B cell (primary cell): ENCODE results near the gene RAD51B. TPM values are rescaled to one million over a fixed set of nuclear protein-coding genes. Genes with fewer than 3 reads are reported as not detected.

Source experiments
- ATAC-seq: fragments of 200-7000 bp; cut with Tn5 transposase; one replicate; pipeline ENCODE4 v1.10.0; 2021; ENCODE audit warnings: low read depth, mild to moderate bottlenecking, moderate number of reproducible peaks, moderate library complexity
- CTCF ChIA-PET: fragments of 350-600 bp; sonication (Branson Sonifier 250); formaldehyde crosslinking; loops from one replicate; lab custom pipeline; 2021; ENCODE audit warnings: antibody characterized with exemption, inconsistent platforms; lab: Charles Lee
- POLR2A ChIA-PET: fragments of 350-600 bp; sonication (Branson Sonifier 250); formaldehyde crosslinking; loops from one replicate; lab custom pipeline; 2021; ENCODE audit warnings: antibody characterized with exemption; lab: Charles Lee
- DNase-seq: peaks from one replicate; pipeline ENCODE4 v3.0.0; 2013
- H2AFZ ChIP-seq: 2 replicates; pipeline ENCODE4 v1.6.1; 2012; ENCODE audit warnings: mild to moderate bottlenecking, low read depth, low read length; ENCODE audit not compliant: insufficient read depth, poor library complexity, severe bottlenecking
- H3K27ac ChIP-seq, 2 donors: 1 replicate in 1 of 2; 2 replicates in 1 of 2; pipeline ENCODE4 v1.5.1; 2012 to 2013; ENCODE audit warnings: low read length in 2 of 2, mild to moderate bottlenecking in 2 of 2, moderate library complexity in 1 of 2
- H3K27me3 ChIP-seq, 4 experiments: fragments of 200-600 bp in 1 of 4; sonication (generic) in 1 of 4; replicated peaks in 1 of 4; 1 replicate in 2 of 4; 2 replicates in 2 of 4; pipeline versions ENCODE4 v1.6.1 to v1.7.0; 2013 to 2016; ENCODE audit warnings: low read length in 3 of 4, mild to moderate bottlenecking in 2 of 4, mixed read lengths in 1 of 4, moderate library complexity in 1 of 4; ENCODE audit not compliant: insufficient read depth in 4 of 4, control insufficient read depth in 3 of 4; ENCODE audit errors: control extremely low read depth in 1 of 4
- H3K36me3 ChIP-seq, 2 experiments: replicated peaks in 1 of 2; 1 replicate in 1 of 2; 2 replicates in 1 of 2; pipeline versions ENCODE4 v1.6.1 to v1.7.1; 2013; ENCODE audit warnings: low read length in 1 of 2; ENCODE audit not compliant: insufficient read depth in 2 of 2, control insufficient read depth in 1 of 2; ENCODE audit errors: control extremely low read depth in 1 of 2, extremely low read depth in 1 of 2
- H3K4me1 ChIP-seq, 2 donors: fragments of 200-600 bp in 1 of 2; sonication (generic) in 1 of 2; 1 replicate in 1 of 2; 2 replicates in 1 of 2; pipeline versions ENCODE4 v1.5.1 to v1.6.1; 2013 to 2017; ENCODE audit warnings: low read length in 2 of 2; ENCODE audit not compliant: control insufficient read depth in 2 of 2, insufficient read depth in 2 of 2
- H3K4me2 ChIP-seq: replicated peaks from 2 replicates; pipeline ENCODE3; 2012; ENCODE audit warnings: mild to moderate bottlenecking, low read depth, low read length; ENCODE audit not compliant: poor library complexity, severe bottlenecking
- H3K4me3 ChIP-seq, 5 experiments: fragments of 200-600 bp in 1 of 5; sonication (generic) in 1 of 5; 1 replicate in 3 of 5; 2 replicates in 2 of 5; pipeline versions ENCODE4 v1.5.1 to v1.7.0; 2011 to 2016; ENCODE audit warnings: low read length in 4 of 5, mild to moderate bottlenecking in 4 of 5, low read depth in 2 of 5, control low read depth in 1 of 5, moderate library complexity in 1 of 5; ENCODE audit not compliant: insufficient read depth in 1 of 5; ENCODE audit errors: control extremely low read depth in 1 of 5, extremely low read depth in 1 of 5
- H3K79me2 ChIP-seq: fragments of 200-600 bp; sonication (generic); one replicate; pipeline ENCODE4 v1.6.0; 2016; ENCODE audit warnings: low read length; ENCODE audit not compliant: control insufficient read depth, insufficient read depth
- H3K9ac ChIP-seq: fragments of 200-600 bp; sonication (generic); 2 replicates; pipeline ENCODE4 v1.6.1; 2017; ENCODE audit warnings: mild to moderate bottlenecking, low read length, moderate library complexity
- H3K9me3 ChIP-seq, 3 donors: one replicate each; pipeline versions ENCODE4 v1.6.1 to v1.7.1; 2013; ENCODE audit warnings: low read length in 2 of 3; ENCODE audit not compliant: control insufficient read depth in 2 of 3, insufficient read depth in 1 of 3; ENCODE audit errors: control extremely low read depth in 1 of 3
- H4K20me1 ChIP-seq: 2 replicates; pipeline ENCODE4 v1.6.0; 2012; ENCODE audit warnings: mild to moderate bottlenecking, low read length; ENCODE audit not compliant: insufficient read depth, control insufficient read depth, poor library complexity, severe bottlenecking
- H3K27ac Mint-ChIP-seq: one replicate; pipeline ENCODE4 v1.8.0; 2021; ENCODE audit warnings: mixed read lengths
- H3K27me3 Mint-ChIP-seq: one replicate; pipeline ENCODE4 v1.8.0; 2021; ENCODE audit warnings: mixed read lengths
- H3K4me1 Mint-ChIP-seq: one replicate; pipeline ENCODE4 v1.8.0; 2021; ENCODE audit warnings: mixed read lengths
- H3K4me3 Mint-ChIP-seq: one replicate; pipeline ENCODE4 v1.8.0; 2021; ENCODE audit warnings: mixed read lengths
- H3K9me3 Mint-ChIP-seq: one replicate; pipeline ENCODE4 v1.8.0; 2022; ENCODE audit warnings: mixed read lengths; ENCODE audit not compliant: insufficient read depth
- CTCF ChIP-seq: fragments of 200-600 bp; IDR thresholded peaks from one replicate; pipeline ENCODE4 v1.8.0; 2022; ENCODE audit warnings: antibody characterized with exemption, mild to moderate bottlenecking
- EZH2 ChIP-seq: IDR thresholded peaks from 2 replicates; pipeline ENCODE4 v1.6.1; 2012; ENCODE audit warnings: borderline replicate concordance, low read depth, mild to moderate bottlenecking, moderate library complexity, low read length; ENCODE audit not compliant: insufficient read depth, poor library complexity, severe bottlenecking
- intact Hi-C: fragments of 100-400 bp; cut with micrococcal nuclease; formaldehyde crosslinking; loops from one replicate; pipeline ENCODE4 v1.10.0; 2022
- polyA plus RNA-seq: library from polyadenylated mRNA; depleted of rRNA; stranded (reverse); fragments of >200 nt; gene quantifications from 2 replicates; pipeline ENCODE4 v1.2.3, GENCODE V29; 2012
- total RNA-seq, 2 donors: library from RNA; stranded (reverse); fragments of 120-200 nt in 1 of 2; gene quantifications; 1 replicate in 1 of 2; 2 replicates in 1 of 2; pipeline versions ENCODE4 v1.2.3 to v1.2.4, GENCODE V29; 2013 to 2022

Gene RAD51B
- total and polyA plus RNA-seq, 2 donors (not counting 1 experiment from before 2014, with no cell fraction given), result 6.5 to 60.6 TPM

- H3K9me3 Mint-ChIP-seq, result no peaks in the 10 kb centered on the region
- H3K9me3 ChIP-seq, result peaks cover 0 to 1% (median 0%) of the 10 kb centered on the region in 3 donors
- H3K27ac ChIP-seq, result no peak overlapping the region
- no peaks in the 10 kb centered on the region for H3K27me3 Mint-ChIP-seq
- H3K27ac Mint-ChIP-seq, result no peak overlapping the region
- no peak for TF ChIP-seq CTCF
- TF ChIP-seq EZH2, result no peak
- H3K9ac ChIP-seq, result no peak overlapping the region
- H3K4me3 ChIP-seq, result no peak overlapping the region
- no peak overlapping the region for H3K4me2 ChIP-seq
- H3K36me3 ChIP-seq, result no peaks in the 10 kb centered on the region
- H3K4me1 Mint-ChIP-seq, result no peaks in the 10 kb centered on the region
- no peaks in the 10 kb centered on the region for H3K27me3 ChIP-seq
- no peak overlapping the region for H3K4me3 Mint-ChIP-seq
- no peak for DNase-seq
- ChIA-PET POLR2A (no interaction called here), CTCF (interaction anchor here (2.7 kb wide), 1 partner anchor 8 kb away, joined by 9 read pairs; no protein-coding TSS in a partner anchor)
- ATAC-seq, result no peak
- no peaks in the 10 kb centered on the region for H3K4me1 ChIP-seq
- intact Hi-C loops, result no loop called here
- H4K20me1 ChIP-seq, result no peaks in the 10 kb centered on the region
- no peak overlapping the region for H2AFZ ChIP-seq
- H3K79me2 ChIP-seq, result no peaks in the 10 kb centered on the region
These were observed 133.2 kb downstream of the RAD51B start for GRCh38 chr14:67952786-67953185.

GRCh38 chr14:67955261-67955660 is 135.7 kb downstream of the RAD51B start:
- Histone ChIP-seq H3K9ac (no peak overlapping the region), H2AFZ (no peak overlapping the region), H3K79me2 (no peaks in the 10 kb centered on the region), H3K36me3 (no peaks in the 10 kb centered on the region), H3K4me1 (no peaks in the 10 kb centered on the region), H4K20me1 (no peaks in the 10 kb centered on the region), H3K27ac (no peak overlapping the region), H3K27me3 (no peaks in the 10 kb centered on the region), H3K4me2 (no peak overlapping the region), H3K9me3 (no peaks in the 10 kb centered on the region), H3K4me3 (no peak overlapping the region)
- intact Hi-C loops, result no loop called here
- no peaks in the 10 kb centered on the region for H3K27me3 Mint-ChIP-seq
- no peak for ATAC-seq
- no peaks in the 10 kb centered on the region for H3K9me3 Mint-ChIP-seq
- POLR2A ChIA-PET, result no interaction called here
- H3K4me1 Mint-ChIP-seq, result peaks cover 3% of the 10 kb centered on the region
- CTCF ChIA-PET, result interaction anchor here (2.7 kb wide), 1 partner anchor 11 kb away, joined by 9 read pairs; no protein-coding TSS in a partner anchor
- DNase-seq, result no peak
- H3K4me3 Mint-ChIP-seq, result no peak overlapping the region
- no peak overlapping the region for H3K27ac Mint-ChIP-seq
- no peak for TF ChIP-seq EZH2
- TF ChIP-seq CTCF, result no peak
